Heart left ventricle (tissue), 16 donors: ENCODE measurements around the gene NFIA. TPM values are rescaled to one million over a fixed set of nuclear protein-coding genes. Genes with fewer than 3 reads are reported as not detected.

ENCODE experiments used
- ATAC-seq, 4 donors: fragments of 200-7000 bp; cut with Tn5 transposase; one replicate each; pipeline ENCODE4 v1.9.1; 2020 to 2022; ENCODE audit warnings: moderate library complexity in 4 of 4, mild to moderate bottlenecking in 3 of 4, moderate number of reproducible peaks in 1 of 4
- DNase-seq, 5 donors: peaks; one replicate each; pipeline ENCODE4 v3.0.0-alpha.2; 2020
- H3K27ac ChIP-seq, 12 donors: fragments of 200-600 bp; sonication (generic) in 4 of 12; one replicate each; pipeline versions ENCODE4 v1.5.0 to v1.8.0; 2016 to 2022; ENCODE audit warnings: mild to moderate bottlenecking in 2 of 12
- H3K27me3 ChIP-seq, 9 donors: fragments of 200-600 bp; sonication (generic) in 2 of 9; one replicate each; pipeline versions ENCODE4 v1.5.1 to v1.8.0; 2016 to 2022; ENCODE audit warnings: mild to moderate bottlenecking in 3 of 9
- H3K36me3 ChIP-seq, 9 donors: fragments of 200-600 bp; sonication (generic) in 2 of 9; one replicate each; pipeline versions ENCODE4 v1.5.0 to v1.8.0; 2018 to 2022; ENCODE audit warnings: mild to moderate bottlenecking in 2 of 9
- H3K4me1 ChIP-seq, 12 donors: fragments of 200-600 bp; sonication (generic) in 4 of 12; one replicate each; pipeline versions ENCODE4 v1.5.0 to v1.8.0; 2016 to 2022; ENCODE audit warnings: mild to moderate bottlenecking in 3 of 12
- H3K4me3 ChIP-seq, 12 donors: fragments of 200-600 bp; sonication (generic) in 4 of 12; one replicate each; pipeline versions ENCODE4 v1.5.0 to v1.8.0; 2017 to 2022; ENCODE audit warnings: mild to moderate bottlenecking in 9 of 12, moderate library complexity in 4 of 12
- H3K9me3 ChIP-seq, 12 donors: fragments of 200-600 bp; sonication (generic) in 4 of 12; one replicate each; pipeline versions ENCODE4 v1.5.0 to v1.8.0; 2016 to 2022; ENCODE audit warnings: mild to moderate bottlenecking in 1 of 12
- POLR2A ChIP-seq, 2 donors: fragments of 450-650 bp; IDR thresholded peaks; one replicate each; pipeline ENCODE4 v1.6.1; 2017; ENCODE audit warnings: antibody characterized with exemption in 2 of 2, mild to moderate bottlenecking in 2 of 2, moderate library complexity in 2 of 2
- whole genome bisulfite sequencing, 4 donors: extraction: QIAGEN DNeasy Blood & Tissue Kit in 2 of 4; methylation state at CpG; one replicate each; pipeline versions ENCODE4 v1.1.5 to v1.1.7; 2013 to 2018; 5-methylcytosine and 5-hydroxymethylcytosine counted together
- intact Hi-C, 10 donors: fragments of 100-400 bp; cut with DNase I; formaldehyde crosslinking; loops; one replicate each; pipeline versions ENCODE4 v1.11.1 to v1.14.2; 2022
- polyA plus RNA-seq, 2 donors: library from polyadenylated mRNA; stranded (reverse); fragments of 200-250 nt; gene quantifications; one replicate each; pipeline ENCODE4 v1.2.3, GENCODE V29; 2013
- total RNA-seq, 9 donors: library from RNA; depleted of rRNA in 2 of 9; stranded (reverse); fragments of >200 nt in 2 of 9; fragmentation: NEBNext Ultra II Directional in 3 of 9; extraction: Animal tissue kit (Norgen Biotek cat#: 25700) in 3 of 9; gene quantifications; one replicate each; pipeline versions ENCODE4 v1.1.0 to v1.2.4, GENCODE V29; 2016 to 2023
- TF ChIP-seq, protein P1 (sequence below), 12 donors: fragments of 200-600 bp; sonication (generic) in 4 of 12; IDR thresholded peaks; one replicate each; pipeline versions ENCODE4 v1.5.0 to v1.8.0; 2018 to 2022; ENCODE audit warnings: antibody characterized with exemption in 12 of 12, mild to moderate bottlenecking in 5 of 12
- donor health status: ischemic (EF 13 %, LVEDD 7.1; RV severe dilation, severe dysfunction).
- donor health status: healthy with polysubstance abuse.
- donor health status: DM: no; HTN: yes; CAD: no.
- donor health status: DM: no; HTN: no; CAD: no.
- donor health status: ischemic (EF 25% LVEDD 6.9; RV normal size, moderate dysfunction).
- donor health status: ischemic (EF 25% LVEDD 5.7; RV mildly dilated, moderate dysfunction).
- donor health status: healthy.
- donor health status: DM: yes; HTN: yes; CAD: no.
- donor health status: ischemic (EF 35%, LVEDD 5.7; RV mildly dilated, moderate dysfunction).
- donor health status: nonischemic (EF 11% LVEDD 7.7; RV severe dilation, severe dysfunction).
- donor health status: DM: yes; HTN: yes; CAD: no.
- donor health status: PGD.
- donor health status: ischemic (EF 29% LVEDD 5.4; RV normal size, mild dysfunction).
- donor health status: nonischemic (EF 23%, LVEDD 6.1; RV moderate dilation, normal function).

The NFIA gene
- total and polyA plus RNA-seq, 11 donors, result 12.7 to 121 (median 96.5) TPM

DNA sequence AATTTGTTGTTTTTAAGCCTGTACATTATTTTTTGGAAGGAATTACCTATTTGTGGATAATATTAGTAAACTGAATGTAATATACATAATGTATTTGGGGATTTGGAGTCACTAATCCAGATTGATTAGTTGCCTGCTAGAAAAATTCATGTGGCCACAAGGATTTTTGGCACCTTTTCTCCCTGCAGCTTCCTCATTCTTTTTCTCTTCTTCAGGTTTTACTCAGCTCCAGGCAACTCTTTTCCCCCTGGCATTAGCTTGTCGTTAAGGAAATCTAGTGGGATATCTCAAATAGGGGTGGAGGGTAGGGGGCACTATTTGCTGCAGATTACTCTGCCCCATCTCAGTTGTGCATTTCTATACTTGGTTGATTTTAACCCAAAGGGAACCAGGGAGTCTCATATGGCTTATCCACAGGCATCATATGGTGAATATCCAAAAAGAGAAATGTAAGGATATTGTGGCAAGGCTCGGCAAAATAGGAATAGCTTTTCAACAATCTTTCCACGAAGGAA is 203.1 kb downstream of the NFIA start:
- WGBS, 4 donors, result 79 to 89% (median 81%) methylated on average over 3 of the region's 3 CpGs
- ATAC-seq (no peak), DNase-seq (no peak)
- H3K9me3 ChIP-seq, result no peaks in the 10 kb centered on the region
- no peak overlapping the region for H3K4me3 ChIP-seq
- H3K27ac ChIP-seq, result no peak overlapping the region
- peaks cover 0 to 51% (median 12%) of the 10 kb centered on the region in 12 donors for H3K4me1 ChIP-seq
- intact Hi-C loops, result no loop called here
- TF ChIP-seq POLR2A (IDR thresholded peaks at IDR 0.05), result no peak
- TF ChIP-seq, protein P1, sequence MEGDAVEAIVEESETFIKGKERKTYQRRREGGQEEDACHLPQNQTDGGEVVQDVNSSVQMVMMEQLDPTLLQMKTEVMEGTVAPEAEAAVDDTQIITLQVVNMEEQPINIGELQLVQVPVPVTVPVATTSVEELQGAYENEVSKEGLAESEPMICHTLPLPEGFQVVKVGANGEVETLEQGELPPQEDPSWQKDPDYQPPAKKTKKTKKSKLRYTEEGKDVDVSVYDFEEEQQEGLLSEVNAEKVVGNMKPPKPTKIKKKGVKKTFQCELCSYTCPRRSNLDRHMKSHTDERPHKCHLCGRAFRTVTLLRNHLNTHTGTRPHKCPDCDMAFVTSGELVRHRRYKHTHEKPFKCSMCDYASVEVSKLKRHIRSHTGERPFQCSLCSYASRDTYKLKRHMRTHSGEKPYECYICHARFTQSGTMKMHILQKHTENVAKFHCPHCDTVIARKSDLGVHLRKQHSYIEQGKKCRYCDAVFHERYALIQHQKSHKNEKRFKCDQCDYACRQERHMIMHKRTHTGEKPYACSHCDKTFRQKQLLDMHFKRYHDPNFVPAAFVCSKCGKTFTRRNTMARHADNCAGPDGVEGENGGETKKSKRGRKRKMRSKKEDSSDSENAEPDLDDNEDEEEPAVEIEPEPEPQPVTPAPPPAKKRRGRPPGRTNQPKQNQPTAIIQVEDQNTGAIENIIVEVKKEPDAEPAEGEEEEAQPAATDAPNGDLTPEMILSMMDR (IDR thresholded peaks at IDR 0.05), result no peak
- H3K27me3 ChIP-seq, result no peaks in the 10 kb centered on the region
- H3K36me3 ChIP-seq, result no peaks in the 10 kb centered on the region

DNA sequence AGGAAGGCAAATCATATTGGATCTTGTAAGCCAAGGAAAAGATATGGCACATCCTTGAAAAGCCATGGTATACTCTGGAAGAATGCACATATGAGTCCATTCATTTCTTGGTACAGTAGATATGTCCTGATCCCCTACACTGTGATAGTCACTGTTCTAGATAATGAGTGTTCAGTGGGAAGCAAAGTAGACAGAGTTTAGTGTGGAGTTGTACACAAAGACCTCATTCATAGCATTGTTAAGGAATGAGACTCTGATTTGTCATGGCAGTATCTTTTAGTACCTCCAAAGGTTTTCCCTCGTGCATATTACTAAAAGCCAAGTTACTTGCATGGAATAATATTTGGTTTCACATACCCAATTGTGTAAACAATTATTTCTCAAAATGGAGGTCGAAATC is 204.7 kb downstream of the NFIA start:
- ATAC-seq (peak in 3 of 4 donors; percentile 33 to 61 (median 34)), DNase-seq (no peak)
- TF ChIP-seq, protein P1 (IDR thresholded peaks at IDR 0.05), result no peak
- no peak for TF ChIP-seq POLR2A (IDR thresholded peaks at IDR 0.05)
- H3K27me3 ChIP-seq, result no peaks in the 10 kb centered on the region
- H3K4me3 ChIP-seq, result no peak overlapping the region
- no peaks in the 10 kb centered on the region for H3K9me3 ChIP-seq
- H3K4me1 ChIP-seq, result peaks cover 0 to 51% (median 17%) of the 10 kb centered on the region in 12 donors
- intact Hi-C loops, result no loop called here
- H3K36me3 ChIP-seq, result no peaks in the 10 kb centered on the region
- peak overlapping the region in 1 of 12 donors; percentile 3 for H3K27ac ChIP-seq
- 85 to 90% (median 87%) methylated on average over 2 of the region's 2 CpGs for WGBS, 4 donors

DNA sequence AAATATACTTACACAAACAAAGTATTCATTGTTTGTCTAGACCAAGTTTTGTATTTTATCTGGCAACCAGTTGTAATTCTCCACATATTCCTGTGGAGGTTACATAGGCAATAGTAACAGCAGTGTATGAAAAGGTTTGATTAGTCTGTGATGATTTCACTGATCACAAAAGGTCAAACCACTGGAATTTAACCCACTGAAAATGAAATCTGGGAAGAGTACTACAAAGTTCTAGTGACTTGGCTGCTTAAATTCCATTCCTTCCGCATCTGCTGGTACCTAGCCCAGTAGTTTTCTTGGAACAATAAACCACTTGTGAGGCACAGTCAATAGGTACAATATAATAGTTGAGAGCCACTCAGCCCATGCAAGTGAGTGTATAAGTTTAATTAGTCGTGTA is 205.4 kb downstream of the NFIA start:
- Histone ChIP-seq H3K9me3 (no peaks in the 10 kb centered on the region), H3K27me3 (no peaks in the 10 kb centered on the region), H3K36me3 (no peaks in the 10 kb centered on the region), H3K27ac (no peak overlapping the region), H3K4me1 (peaks cover 0 to 47% (median 18%) of the 10 kb centered on the region in 12 donors), H3K4me3 (no peak overlapping the region)
- DNase-seq (no peak), ATAC-seq (peak in 2 of 4 donors; percentile 40 to 71)
- intact Hi-C loops, result no loop called here
- WGBS, 4 donors, result 53 to 62% (median 56%) methylated on average over 2 of the region's 2 CpGs
- TF ChIP-seq POLR2A (IDR thresholded peaks at IDR 0.05), result no peak
- TF ChIP-seq, protein P1 (IDR thresholded peaks at IDR 0.05), result no peak

DNA sequence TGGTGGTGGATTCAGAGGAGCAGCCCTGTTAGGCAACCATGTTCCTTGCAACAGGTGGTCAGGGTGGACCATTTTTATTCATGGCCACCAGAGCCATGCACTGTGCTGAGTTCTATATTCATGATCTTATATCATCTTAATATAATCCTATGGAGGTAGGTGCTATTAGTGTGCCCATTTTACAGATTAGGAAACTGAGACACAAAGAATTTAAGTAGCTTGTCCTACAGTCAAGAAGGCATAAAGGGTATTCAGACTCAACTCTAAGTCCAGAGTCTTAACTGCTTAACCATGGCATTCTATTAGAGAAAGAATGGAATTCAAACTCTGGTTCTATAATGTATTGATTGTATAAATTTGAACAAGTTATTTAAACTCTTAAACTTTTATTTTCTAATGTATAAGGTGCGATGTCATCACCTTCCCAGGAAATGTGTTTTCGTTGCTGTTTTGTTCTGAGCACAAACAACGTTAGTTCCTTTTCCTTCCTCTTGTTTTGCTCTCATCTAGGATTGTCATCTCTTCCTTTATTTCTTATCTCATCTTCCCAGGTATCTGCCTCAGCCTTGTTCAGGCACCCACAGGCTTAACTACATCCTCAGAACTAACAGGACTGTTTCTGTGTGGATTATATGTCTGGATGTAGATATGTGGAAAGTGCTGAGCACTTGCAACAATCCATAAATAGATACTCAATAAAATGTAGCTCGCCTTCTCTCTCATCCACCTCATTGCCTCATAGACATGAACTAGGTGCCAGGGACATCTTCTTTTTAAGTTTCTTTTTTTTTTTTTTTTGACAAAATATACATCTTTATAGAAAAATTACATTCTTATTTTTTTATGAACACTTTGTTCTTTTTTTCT is 207.1 kb downstream of the NFIA start:
- no peak overlapping the region for H3K27ac ChIP-seq
- WGBS, 4 donors, result 56 to 76% (median 68%) methylated on average over 4 of the region's 4 CpGs
- intact Hi-C loops, result no loop called here
- no peak for DNase-seq
- H3K4me3 ChIP-seq, result no peak overlapping the region
- peaks cover 0 to 58% (median 25%) of the 10 kb centered on the region in 12 donors for H3K4me1 ChIP-seq
- H3K9me3 ChIP-seq, result no peaks in the 10 kb centered on the region
- H3K27me3 ChIP-seq, result no peaks in the 10 kb centered on the region
- peak in 1 of 4 donors; percentile 18 for ATAC-seq
- TF ChIP-seq, protein P1 (IDR thresholded peaks at IDR 0.05), result no peak
- TF ChIP-seq POLR2A (IDR thresholded peaks at IDR 0.05), result no peak
- H3K36me3 ChIP-seq, result no peaks in the 10 kb centered on the region
